Measurements from ENCODE around the gene AQP6.

DNA sequence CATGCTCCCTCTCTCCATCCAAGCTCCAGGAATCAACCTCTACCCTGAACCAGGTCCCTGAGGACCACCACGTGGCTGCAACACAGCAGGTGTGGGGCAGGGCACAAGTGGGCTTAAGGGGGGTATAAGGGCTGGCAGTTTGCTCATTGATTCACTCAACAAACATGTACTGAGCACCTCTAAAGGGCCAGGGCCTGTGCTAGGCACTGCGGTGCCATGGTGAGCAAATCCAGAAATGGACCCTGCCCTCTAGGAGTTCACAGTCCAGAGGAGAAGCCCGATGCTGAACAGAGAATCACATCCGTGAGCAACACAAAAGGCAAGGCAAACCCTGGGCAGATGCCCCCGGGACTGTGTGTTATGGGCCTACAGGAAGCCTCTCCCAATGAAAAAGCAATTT, 28.7 kb upstream of the AQP6 start:
- TF ChIP-seq EZH2 (IDR thresholded peaks at IDR 0.05; ENCODE audit: insufficient read depth, poor library complexity, severe bottlenecking): no peak
- no peak for TF ChIP-seq EZH2phosphoT487 (IDR thresholded peaks at IDR 0.05; ENCODE audit: insufficient read depth, low read depth)

Data from GM23248 (cell line).